IPS DF 6.9 (cell line): ENCODE measurements around the gene UNC93B1.

ENCODE experiments used
- DNase-seq: peaks from one replicate; pipeline ENCODE4 v3.0.0-alpha.2; 2013; ENCODE audit warnings: low read depth, low spot score
- H3K27ac ChIP-seq: one replicate; pipeline ENCODE4 v1.5.1; 2013; ENCODE audit warnings: low read length, control low read depth
- H3K27me3 ChIP-seq: 2 replicates; pipeline ENCODE4 v1.6.1; 2013; ENCODE audit warnings: mild to moderate bottlenecking, low read length; ENCODE audit not compliant: control insufficient read depth, insufficient read depth
- H3K36me3 ChIP-seq: 2 replicates; pipeline ENCODE4 v1.6.1; 2013; ENCODE audit warnings: low read length; ENCODE audit not compliant: control insufficient read depth, insufficient read depth
- H3K4me1 ChIP-seq: 2 replicates; pipeline ENCODE4 v1.6.1; 2013; ENCODE audit warnings: low read length; ENCODE audit not compliant: control insufficient read depth, insufficient read depth
- H3K4me3 ChIP-seq: 2 replicates; pipeline ENCODE4 v1.5.1; 2013; ENCODE audit warnings: mild to moderate bottlenecking, low read length
- H3K9me3 ChIP-seq: 2 replicates; pipeline ENCODE4 v1.6.1; 2013; ENCODE audit warnings: low read length, inconsistent platforms; ENCODE audit not compliant: control insufficient read depth, insufficient read depth
- WGBS: extraction: QIAGEN DNeasy Blood & Tissue Kit; methylation state at CpG from one replicate; pipeline ENCODE4 v1.1.7; 2013; ENCODE audit warnings: mixed read lengths, missing lambda C conversion rate; ENCODE audit not compliant: insufficient read length, insufficient coverage; 5-methylcytosine and 5-hydroxymethylcytosine counted together

The UNC93B1 gene

DNA sequence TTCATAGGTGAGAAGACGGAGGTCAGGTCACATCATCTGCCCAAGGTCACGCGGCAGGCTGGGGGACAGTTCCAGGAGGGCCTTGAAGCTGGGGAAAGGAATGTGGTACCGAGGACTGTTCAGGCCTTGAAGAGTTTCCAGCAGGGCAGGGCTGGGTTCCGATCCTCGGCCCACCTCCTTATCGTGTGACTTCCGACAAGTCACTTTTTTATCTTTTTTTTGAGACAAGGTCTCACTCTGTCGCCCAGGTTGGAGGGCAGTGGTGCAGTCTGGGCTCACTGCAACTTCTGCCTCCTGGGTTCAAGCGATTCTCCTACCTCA is 27.2 kb upstream of the UNC93B1 start:
- H3K9me3 ChIP-seq, result no peaks in the 10 kb centered on the region
- no peaks in the 10 kb centered on the region for H3K27me3 ChIP-seq
- H3K27ac ChIP-seq, result no peak overlapping the region
- H3K4me3 ChIP-seq, result peak overlapping the region; percentile 92; the same call in 1 of the 2 replicates
- WGBS, result no CpG with 5 or more reads among the region's 10 CpGs
- DNase-seq, result no peak
- no peaks in the 10 kb centered on the region; the same call in 1 of the 2 replicates for H3K4me1 ChIP-seq
- H3K36me3 ChIP-seq, result peaks cover 23% of the 10 kb centered on the region

DNA sequence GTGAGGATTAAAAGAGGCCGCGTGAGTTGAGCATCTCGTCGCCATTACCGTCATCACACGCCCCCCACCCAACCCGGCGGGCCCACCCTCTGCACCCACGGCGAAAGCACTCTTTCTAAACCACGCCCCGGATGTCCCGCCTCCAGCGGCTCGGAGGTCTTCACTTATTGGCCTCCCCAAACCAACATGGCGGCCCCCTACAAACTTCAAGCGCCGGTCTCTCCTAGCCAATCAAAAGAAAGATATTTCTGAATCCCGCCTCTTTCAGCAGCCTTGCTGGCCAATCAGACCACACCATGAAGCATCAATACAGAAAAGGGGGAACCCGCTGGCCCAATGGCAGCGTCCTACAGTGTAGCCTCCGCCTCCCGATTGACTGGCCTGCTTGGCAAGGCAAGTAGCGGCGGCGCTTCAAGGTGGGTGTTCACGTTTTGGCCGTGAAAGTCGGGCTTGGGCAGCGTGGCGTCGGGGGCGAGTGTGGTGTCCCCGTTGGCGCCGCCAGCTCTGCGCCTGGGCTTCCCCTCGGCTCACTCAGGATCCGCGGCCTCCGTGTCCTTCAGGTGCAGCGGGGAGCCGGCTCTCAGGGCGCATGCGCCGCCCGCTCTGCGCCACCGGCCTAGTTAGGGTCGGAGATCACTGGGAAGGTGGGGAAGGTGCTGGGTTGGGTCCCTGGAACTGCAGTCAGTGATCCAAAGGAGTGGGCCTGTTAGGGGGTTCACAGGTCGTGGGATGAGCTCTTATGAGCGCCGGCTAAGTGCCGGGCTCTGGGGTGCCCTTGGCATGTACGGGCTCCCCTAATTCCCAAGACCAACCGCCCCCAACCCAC is 26.6 kb upstream of the UNC93B1 start, which contains the start of gene NDUFS8:
Gene NDUFS8 (plus strand): TSS at position 364 of the 826 bp plus-strand sequence. CDS start 1,471 bp downstream, outside the sequence.
- DNase-seq, result peak; percentile 97
- Histone ChIP-seq H3K27me3 (no peaks in the 10 kb centered on the region), H3K4me3 (peak within 1 kb of the TSS; percentile 92; the same call in 1 of the 2 replicates), H3K36me3 (peaks cover 23% of the 10 kb centered on the region), H3K4me1 (no peaks in the 10 kb centered on the region; the same call in 1 of the 2 replicates), H3K27ac (no peak within 1 kb of the TSS), H3K9me3 (no peaks in the 10 kb centered on the region)
- WGBS, result no CpG with 5 or more reads among the region's 56 CpGs

DNA sequence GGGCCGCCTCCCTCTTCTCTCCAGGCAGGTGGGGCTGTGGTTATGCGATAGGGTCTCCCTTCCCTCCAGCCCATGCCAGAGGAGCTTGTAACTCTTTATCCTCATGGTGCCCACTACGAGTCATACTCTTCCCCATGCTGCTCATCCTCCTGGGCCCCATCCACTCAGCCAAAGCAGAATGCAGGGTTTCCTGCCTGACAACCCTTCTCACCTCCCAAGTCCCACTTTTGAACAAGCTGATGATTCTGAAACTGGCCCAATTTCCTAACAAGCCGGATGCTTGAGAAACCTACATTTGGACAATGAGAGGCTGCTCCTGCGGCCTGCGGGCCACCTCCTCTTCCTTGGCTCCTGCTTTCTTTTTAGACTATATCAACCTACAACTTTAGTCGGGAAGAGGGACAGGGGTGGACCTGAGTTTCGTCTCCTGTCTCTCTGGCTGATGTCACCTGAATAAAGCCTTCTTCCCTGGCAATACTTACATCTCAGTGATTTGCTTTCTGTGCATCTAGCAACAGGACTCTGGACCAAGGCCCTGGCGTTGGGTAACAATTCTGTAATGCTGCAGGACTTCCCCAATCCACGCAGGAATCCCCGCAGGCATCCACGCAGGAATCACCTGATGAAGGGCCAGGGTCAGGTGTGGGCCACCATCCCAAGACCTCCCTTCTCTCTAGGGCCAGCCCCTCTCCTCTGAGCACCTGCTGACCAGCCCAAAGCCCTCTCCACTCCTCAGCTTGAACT is 25.1 kb upstream of the UNC93B1 start:
- peaks cover 20% of the 10 kb centered on the region for H3K36me3 ChIP-seq
- DNase-seq, result no peak
- no peak overlapping the region for H3K27ac ChIP-seq
- no peaks in the 10 kb centered on the region for H3K27me3 ChIP-seq
- H3K9me3 ChIP-seq, result no peaks in the 10 kb centered on the region
- H3K4me1 ChIP-seq, result no peaks in the 10 kb centered on the region; the same call in 1 of the 2 replicates
- WGBS, result no CpG with 5 or more reads among the region's 12 CpGs
- H3K4me3 ChIP-seq, result no peak overlapping the region

DNA sequence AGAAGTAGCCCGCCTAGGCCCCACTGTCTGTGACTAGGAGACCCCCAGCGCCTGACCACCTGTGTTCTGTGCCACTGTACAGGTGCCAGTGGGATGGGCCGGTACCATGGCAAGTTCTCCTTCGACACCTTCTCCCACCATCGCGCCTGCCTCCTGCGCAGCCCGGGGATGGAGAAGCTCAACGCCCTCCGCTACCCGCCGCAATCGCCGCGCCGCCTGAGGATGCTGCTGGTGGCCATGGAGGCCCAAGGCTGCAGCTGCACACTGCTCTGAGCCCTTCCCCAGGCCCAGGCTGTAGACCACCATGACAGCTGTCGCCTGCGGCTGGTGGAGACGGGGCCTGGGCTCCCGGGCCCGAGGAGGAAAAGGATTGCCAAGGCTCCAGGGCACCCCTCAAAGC is 23.8 kb upstream of the UNC93B1 start:
- Histone ChIP-seq H3K4me1 (no peaks in the 10 kb centered on the region; the same call in 1 of the 2 replicates), H3K36me3 (peaks cover 7% of the 10 kb centered on the region; the same call in 1 of the 2 replicates), H3K9me3 (no peaks in the 10 kb centered on the region), H3K27me3 (no peaks in the 10 kb centered on the region), H3K4me3 (no peak overlapping the region), H3K27ac (no peak overlapping the region)
- no peak for DNase-seq
- no CpG with 5 or more reads among the region's 21 CpGs for WGBS

DNA sequence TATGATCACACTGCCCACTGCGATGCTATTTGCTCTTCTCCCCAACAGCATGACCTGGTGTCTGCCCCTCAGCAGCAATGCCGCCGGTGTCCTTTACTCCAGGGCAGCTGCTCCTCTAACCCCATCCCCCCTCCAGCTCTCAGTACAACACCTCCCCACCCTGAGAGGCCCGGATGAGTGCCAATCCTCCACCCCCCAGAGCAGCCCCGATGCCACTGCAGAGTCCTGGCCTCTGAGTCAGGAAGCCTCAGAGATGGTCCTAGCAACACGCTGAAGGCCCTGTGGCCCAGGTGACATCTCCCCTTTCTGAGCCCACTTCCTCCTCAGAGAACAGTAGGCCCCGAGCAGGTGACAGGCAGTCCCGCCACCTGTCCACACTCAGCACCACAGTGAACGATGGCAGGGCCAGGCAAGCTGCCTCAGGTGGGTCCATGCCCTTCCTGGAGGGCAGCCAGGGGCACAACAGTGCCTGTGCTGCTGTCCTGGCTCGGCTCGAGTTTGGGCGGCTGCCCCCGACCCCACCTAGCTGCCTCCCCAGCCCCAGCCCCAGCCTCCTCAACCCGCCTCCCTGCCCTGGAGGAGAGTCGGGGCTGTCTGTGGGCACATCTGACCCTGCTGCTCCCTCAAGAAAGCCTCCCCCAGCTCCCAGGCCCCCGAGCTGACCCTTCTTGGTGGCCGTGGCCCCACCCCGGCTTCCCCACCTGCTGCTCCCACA is 22.7 kb upstream of the UNC93B1 start:
- no peak for DNase-seq
- no CpG with 5 or more reads among the region's 18 CpGs for WGBS
- Histone ChIP-seq H3K4me1 (no peaks in the 10 kb centered on the region; the same call in 1 of the 2 replicates), H3K9me3 (no peaks in the 10 kb centered on the region), H3K27me3 (no peaks in the 10 kb centered on the region), H3K27ac (no peak overlapping the region), H3K36me3 (no peaks in the 10 kb centered on the region), H3K4me3 (no peak overlapping the region)

DNA sequence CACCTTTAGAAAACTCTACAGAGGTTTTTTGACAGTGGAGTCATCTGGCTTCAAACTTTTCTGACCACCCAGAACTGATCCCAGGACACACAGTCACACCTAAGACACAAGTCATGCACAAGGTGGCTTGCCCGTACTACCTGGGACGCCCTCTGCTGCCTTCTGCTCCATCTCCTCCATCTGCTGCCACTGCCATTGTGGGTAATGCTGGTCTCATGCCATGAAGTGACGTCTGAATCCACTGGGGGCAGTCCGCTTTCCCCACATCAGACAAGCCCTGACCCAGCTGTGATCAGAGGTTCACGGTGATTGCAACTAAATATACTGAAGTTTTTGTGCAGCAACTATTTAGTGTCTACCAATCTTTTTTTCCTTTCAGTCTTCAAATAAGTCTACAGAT is 21.1 kb upstream of the UNC93B1 start:
- Histone ChIP-seq H3K27me3 (no peaks in the 10 kb centered on the region), H3K36me3 (no peaks in the 10 kb centered on the region), H3K9me3 (no peaks in the 10 kb centered on the region), H3K4me1 (no peaks in the 10 kb centered on the region; the same call in 1 of the 2 replicates), H3K4me3 (no peak overlapping the region), H3K27ac (no peak overlapping the region)
- DNase-seq, result no peak
- no CpG with 5 or more reads among the region's 5 CpGs for WGBS

DNA sequence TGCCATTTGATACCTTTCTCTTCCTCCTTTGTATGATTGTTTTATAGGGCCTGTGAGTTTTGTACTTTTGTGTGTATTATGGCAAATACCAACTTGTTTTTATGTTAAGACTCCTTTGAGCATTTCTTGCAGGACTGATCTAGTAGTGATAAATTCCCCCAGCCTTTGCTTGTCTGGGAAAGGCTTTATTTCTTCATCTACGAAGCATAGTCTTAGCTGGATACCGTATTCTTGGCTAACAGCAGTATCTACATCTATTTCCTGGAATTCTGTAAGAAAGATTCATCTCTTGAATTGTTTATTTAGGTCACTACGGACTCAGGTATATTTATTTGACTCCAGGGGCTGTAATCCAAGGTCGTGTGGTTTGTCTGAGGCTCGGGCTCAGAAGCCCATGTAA is 20.6 kb upstream of the UNC93B1 start:
- Histone ChIP-seq H3K27me3 (no peaks in the 10 kb centered on the region), H3K27ac (no peak overlapping the region), H3K4me3 (no peak overlapping the region), H3K9me3 (no peaks in the 10 kb centered on the region), H3K4me1 (no peaks in the 10 kb centered on the region; the same call in 1 of the 2 replicates), H3K36me3 (no peaks in the 10 kb centered on the region)
- DNase-seq, result no peak
- no CpG with 5 or more reads among the region's 5 CpGs for WGBS

DNA sequence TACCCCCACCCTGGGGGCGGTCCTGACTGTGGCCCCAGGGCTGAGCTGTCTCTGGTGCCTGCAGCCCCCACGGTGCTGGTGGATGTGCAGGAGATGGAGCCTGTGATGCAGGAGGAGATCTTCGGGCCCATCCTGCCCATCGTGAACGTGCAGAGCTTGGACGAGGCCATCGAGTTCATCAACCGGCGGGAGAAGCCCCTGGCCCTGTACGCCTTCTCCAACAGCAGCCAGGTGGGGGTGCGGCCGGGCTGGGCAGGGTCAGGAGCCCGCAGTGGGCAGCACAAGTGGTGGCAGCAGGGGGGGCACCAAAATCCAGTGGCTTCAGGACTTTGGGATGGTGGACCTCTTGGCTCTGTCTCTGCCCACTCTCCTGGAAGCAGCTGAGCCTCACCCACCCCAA is 18.6 kb upstream of the UNC93B1 start:
- Histone ChIP-seq H3K27ac (no peak overlapping the region), H3K4me1 (no peaks in the 10 kb centered on the region), H3K36me3 (no peaks in the 10 kb centered on the region), H3K27me3 (no peaks in the 10 kb centered on the region), H3K4me3 (no peak overlapping the region), H3K9me3 (no peaks in the 10 kb centered on the region)
- no CpG with 5 or more reads among the region's 13 CpGs for WGBS
- DNase-seq, result no peak

DNA sequence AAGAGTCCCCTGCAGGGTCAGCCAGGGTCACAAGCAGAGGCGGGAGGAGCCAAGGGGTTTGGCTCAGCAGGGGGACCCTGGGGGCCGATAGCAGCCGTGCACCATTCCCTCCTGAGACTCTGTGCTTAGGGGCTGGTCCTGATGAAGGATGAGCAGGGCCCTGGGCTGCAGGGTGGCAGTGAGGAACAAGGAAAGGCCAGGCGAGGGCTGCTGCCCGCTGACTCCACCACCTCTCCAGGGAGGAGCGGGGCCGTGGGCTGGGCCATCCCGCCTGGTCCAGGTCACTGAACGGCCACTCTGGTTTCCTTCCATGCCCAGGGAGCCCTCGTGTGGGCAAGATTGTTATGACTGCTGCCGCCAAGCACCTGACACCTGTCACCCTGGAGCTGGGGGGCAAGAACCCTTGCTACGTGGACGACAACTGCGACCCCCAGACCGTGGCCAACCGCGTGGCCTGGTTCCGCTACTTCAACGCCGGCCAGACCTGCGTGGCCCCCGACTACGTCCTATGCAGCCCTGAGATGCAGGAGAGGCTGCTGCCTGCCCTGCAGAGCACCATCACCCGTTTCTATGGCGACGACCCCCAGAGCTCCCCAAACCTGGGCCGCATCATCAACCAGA is 17.4 kb upstream of the UNC93B1 start:
- WGBS, result no CpG with 5 or more reads among the region's 27 CpGs
- no peaks in the 10 kb centered on the region for H3K9me3 ChIP-seq
- H3K36me3 ChIP-seq, result no peaks in the 10 kb centered on the region
- no peak for DNase-seq
- H3K4me1 ChIP-seq, result no peaks in the 10 kb centered on the region
- H3K4me3 ChIP-seq, result no peak overlapping the region
- H3K27me3 ChIP-seq, result no peaks in the 10 kb centered on the region
- no peak overlapping the region for H3K27ac ChIP-seq

DNA sequence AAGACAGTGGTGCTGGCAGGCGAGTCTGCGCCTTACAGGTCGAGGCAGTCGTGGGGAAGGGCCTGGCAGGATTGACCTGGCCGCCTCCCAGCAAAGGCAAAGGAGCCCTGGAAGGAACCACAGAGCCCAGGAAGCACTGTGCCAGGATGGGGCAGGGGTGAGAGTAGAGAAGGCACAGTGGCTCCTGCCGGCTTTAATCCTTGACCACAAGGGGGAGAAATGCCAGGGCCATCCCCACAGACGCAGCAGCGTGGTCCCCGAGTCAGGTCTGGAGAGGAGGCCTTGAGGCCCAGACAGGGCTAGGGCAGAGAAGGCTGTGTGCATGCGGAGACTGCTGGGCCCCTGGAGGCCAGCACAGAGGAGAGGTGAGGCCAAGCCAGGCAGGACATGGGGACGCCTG is 16.7 kb upstream of the UNC93B1 start:
- Histone ChIP-seq H3K27me3 (no peaks in the 10 kb centered on the region), H3K4me3 (no peak overlapping the region), H3K36me3 (no peaks in the 10 kb centered on the region), H3K27ac (no peak overlapping the region), H3K4me1 (no peaks in the 10 kb centered on the region), H3K9me3 (no peaks in the 10 kb centered on the region)
- no CpG with 5 or more reads among the region's 11 CpGs for WGBS
- no peak for DNase-seq
